AG10803 (cell line): ENCODE measurements around the gene SPOUT1.
"Not testable (repeated sequence)": the region's sequence is repeated elsewhere in the genome, so short reads cannot be mapped to it uniquely, and the experiment has no call there.

Experiments used
- DNase-seq: peaks from one replicate; pipeline ENCODE4 v3.0.0; 2010; ENCODE audit warnings: low read depth
- H3K4me3 ChIP-seq: 2 replicates; pipeline ENCODE4 v1.5.1; 2011; ENCODE audit warnings: mild to moderate bottlenecking, low read length, control low read depth
- TF ChIP-seq, protein P1 (sequence below): conservative IDR thresholded peaks from 2 replicates; pipeline ENCODE4 v1.5.1; 2011; ENCODE audit warnings: mild to moderate bottlenecking, low read length, control low read depth, inconsistent platforms

The SPOUT1 gene

DNA sequence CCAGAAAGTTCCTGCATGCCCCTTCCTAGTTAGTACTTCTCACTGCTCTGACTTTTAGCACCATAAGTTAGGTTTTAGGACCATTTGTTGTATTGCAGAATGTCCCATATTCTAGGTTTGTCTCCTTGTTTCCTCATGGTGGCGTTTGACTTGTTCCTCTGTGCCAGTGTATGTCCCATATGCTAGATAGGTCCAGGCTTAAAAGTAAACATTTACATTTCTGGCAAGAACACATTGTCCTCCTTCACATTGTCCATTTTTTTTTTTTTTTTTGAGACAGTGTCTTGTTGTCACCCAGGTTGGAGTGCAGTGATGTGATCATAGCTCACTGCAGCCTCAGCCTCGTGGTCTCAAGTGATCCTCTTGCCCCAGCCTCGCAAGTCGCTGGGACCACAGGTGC, 27.1 kb downstream of the SPOUT1 start:
- no peak for DNase-seq
- no peak overlapping the region for H3K4me3 ChIP-seq
- TF ChIP-seq, protein P1, sequence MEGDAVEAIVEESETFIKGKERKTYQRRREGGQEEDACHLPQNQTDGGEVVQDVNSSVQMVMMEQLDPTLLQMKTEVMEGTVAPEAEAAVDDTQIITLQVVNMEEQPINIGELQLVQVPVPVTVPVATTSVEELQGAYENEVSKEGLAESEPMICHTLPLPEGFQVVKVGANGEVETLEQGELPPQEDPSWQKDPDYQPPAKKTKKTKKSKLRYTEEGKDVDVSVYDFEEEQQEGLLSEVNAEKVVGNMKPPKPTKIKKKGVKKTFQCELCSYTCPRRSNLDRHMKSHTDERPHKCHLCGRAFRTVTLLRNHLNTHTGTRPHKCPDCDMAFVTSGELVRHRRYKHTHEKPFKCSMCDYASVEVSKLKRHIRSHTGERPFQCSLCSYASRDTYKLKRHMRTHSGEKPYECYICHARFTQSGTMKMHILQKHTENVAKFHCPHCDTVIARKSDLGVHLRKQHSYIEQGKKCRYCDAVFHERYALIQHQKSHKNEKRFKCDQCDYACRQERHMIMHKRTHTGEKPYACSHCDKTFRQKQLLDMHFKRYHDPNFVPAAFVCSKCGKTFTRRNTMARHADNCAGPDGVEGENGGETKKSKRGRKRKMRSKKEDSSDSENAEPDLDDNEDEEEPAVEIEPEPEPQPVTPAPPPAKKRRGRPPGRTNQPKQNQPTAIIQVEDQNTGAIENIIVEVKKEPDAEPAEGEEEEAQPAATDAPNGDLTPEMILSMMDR: no peak

DNA sequence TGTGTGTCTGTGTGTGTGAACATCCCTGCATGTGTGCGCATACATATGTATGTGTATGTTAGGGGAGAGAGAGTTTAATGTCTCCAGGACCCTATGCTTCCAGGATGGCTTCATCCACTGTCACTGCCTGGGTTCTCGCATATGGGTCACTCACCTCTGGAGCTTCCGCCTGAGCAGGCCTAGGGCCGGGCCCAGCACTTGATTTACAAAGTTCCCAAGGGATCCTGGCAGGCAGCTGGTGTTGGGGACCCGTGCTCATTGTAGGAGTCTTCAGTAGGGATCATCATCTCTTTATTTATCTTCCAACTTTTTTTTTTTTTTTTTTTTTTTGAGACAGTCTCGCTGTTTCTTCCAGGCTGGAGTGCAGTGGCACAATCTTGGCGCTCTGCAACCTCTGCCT, 29.5 kb downstream of the SPOUT1 start:
- TF ChIP-seq, protein P1: no peak
- H3K4me3 ChIP-seq: no peak overlapping the region
- no peak for DNase-seq

DNA sequence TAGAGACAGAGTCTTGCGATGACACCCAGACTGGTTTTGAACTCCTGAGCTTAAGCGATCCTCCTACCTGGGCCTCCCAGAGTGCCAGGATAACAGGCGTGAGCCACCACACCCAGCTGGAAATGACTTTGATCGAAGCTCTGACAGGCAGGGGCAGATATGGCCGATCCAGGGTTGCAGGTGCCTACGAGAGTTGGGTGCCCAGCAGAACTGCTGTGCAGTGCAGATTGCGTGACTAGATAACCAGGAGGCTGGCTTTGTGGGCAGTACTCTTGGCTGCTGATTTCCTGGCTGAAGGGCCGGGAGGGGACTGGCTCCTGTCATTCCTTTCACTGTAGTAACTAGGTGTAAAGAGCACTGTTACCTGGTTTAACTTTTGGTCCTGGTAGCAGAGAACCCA, 30.7 kb downstream of the SPOUT1 start:
- no peak overlapping the region for H3K4me3 ChIP-seq
- TF ChIP-seq, protein P1: no peak

DNA sequence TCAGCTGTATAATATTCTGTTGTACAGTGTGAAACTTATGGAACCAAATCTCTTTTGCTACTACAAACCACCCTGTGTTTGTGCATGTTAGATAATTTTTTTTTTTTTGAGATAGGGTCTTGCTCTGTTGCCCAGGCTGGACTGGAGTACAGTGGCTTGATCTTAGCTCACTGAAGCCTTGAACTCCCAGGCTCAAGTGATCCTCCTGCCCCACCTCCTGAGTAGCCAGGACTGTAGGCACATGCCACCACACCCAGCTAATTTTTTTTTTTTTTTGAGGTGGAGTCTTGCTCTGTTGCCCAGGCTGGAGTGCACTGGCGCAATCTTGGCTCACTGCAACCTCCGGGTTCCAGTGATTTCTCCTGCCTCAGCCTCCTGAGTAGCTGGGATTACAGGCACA, 34.6 kb downstream of the SPOUT1 start:
- H3K4me3 ChIP-seq, DNase-seq: not testable (repeated sequence)

More for the DNA sequence above, 30.7 kb downstream of the SPOUT1 start:
- no peak for DNase-seq

DNA sequence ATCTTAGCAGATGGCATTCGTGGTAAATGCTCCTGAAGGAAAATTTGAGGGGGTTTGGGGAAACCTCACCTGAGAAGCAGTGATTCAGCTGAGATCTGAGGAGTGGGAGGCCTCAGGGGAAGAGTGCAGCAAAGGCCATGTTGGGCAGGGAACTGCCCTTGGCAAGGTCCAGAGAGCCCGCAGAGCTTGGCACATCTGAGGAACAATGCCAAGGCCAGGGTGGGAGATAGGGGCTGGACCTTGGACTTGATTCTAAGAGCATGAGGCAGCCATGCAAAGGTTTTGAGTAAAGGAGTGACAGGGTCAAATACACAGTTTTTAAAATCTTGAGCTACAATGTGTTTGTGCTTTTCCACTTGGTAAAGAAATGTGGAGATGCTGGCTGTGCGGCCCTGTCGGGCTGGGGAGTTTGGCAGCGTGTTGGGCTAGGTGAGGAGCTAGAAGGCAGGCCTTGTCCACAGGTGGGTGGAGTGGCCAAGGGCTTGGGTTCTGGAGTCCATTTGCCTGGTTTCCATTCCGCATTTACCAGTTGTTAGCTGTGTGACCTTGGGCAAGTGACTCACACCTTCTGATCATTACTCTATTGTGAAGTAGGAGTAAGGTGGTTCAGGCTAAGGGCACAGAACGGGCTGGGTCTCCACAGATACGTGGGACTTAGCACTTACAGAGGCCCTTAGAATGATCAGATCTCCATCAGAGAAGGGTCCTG, 36.5 kb downstream of the SPOUT1 start:
- no peak for DNase-seq
- H3K4me3 ChIP-seq: no peak overlapping the region
- TF ChIP-seq, protein P1: no peak

DNA sequence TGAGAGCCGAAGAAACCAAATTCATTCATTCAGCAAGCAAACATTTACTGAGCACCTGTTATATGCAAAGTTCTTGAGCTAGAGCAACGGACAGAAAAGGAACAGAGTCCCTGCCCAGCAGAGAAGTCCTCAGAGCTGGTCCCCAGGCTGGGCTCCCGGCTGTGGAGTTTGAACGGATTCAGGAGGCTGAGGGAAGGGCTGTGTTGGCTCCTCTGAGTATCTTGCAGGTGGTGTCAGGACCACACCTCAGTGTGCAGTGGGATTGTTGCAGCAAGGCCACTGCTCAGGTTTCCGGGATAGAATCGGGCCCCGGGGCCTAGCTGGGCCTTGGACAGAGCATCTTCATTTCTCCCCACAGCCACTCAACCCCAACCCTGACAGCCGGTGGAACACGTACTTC, 37.5 kb downstream of the SPOUT1 start:
- TF ChIP-seq, protein P1: no peak
- H3K4me3 ChIP-seq: no peak overlapping the region

DNA sequence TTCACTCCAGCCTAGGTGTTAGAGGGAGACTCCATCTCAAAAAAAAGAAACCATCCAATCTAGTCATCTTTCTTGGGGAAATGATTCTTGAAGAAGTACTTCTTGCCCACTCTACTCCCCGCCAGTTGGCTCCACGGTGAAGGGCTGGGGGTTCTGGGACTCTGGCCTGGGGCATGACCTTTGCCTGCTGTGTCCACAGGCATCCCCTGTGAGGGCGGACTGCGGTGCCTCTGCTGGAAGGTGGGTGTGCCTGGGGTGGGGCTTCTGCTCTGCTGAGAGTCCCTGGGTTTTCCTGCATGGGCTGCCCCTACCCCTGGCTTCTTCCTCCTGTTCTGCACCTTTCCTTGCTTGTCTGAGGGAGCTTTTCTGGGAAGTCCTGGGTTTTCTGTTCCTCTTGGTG, 39.1 kb downstream of the SPOUT1 start:
- DNase-seq: no peak
- no peak overlapping the region for H3K4me3 ChIP-seq
- TF ChIP-seq, protein P1: no peak

More for the DNA sequence above, 37.5 kb downstream of the SPOUT1 start:
- DNase-seq: no peak

DNA sequence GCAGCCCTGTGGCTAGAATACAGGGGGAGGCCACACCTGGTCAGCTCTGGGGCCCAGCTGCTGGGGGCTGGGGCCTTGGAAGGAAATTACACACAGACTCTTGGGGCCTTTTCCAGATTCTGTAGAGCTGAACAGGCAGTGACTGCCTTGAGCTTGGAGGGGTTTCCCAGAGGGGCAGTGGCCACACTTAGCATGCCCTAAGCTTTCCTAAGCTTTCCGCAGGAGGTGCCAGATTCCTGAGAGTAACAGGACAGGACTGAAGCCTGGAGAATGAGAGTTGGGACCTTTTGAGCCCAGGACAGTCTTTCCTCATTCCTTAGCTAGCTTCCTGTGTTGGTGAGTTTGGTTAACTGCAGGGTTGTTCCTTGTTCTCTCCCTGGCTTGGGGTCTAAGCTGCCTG, 41.1 kb downstream of the SPOUT1 start:
- no peak for DNase-seq
- peak overlapping the region; percentile 99 for H3K4me3 ChIP-seq
- TF ChIP-seq, protein P1: no peak
